Epithelial cell of esophagus (primary cell): Measurements from ENCODE around the gene IFNGR1.

Experiments used
- DNase-seq: peaks from one replicate; pipeline ENCODE4 v3.0.0; 2010; ENCODE audit warnings: low read depth
- H3K4me3 ChIP-seq: 2 replicates; pipeline ENCODE4 v1.5.1; 2011; ENCODE audit warnings: mild to moderate bottlenecking, low read length, control low read depth
- CTCF ChIP-seq: IDR thresholded peaks from 2 replicates; pipeline ENCODE4 v1.5.1; 2011; ENCODE audit warnings: low read depth, mild to moderate bottlenecking, low read length, control low read depth, inconsistent platforms; ENCODE audit not compliant: insufficient read depth; ENCODE audit errors: missing control alignments

IFNGR1 gene

GRCh38 chr6:137230547-137230946 lies 11.4 kb upstream of the IFNGR1 start:
- no peak overlapping the region for H3K4me3 ChIP-seq
- TF ChIP-seq CTCF, result no peak
- no peak for DNase-seq

- TF ChIP-seq CTCF, result no peak
- no peak overlapping the region for H3K4me3 ChIP-seq
- no peak for DNase-seq
These were observed 10.0 kb upstream of the IFNGR1 start for GRCh38 chr6:137229075-137229759.

- H3K4me3 ChIP-seq, result no peak overlapping the region
- no peak for DNase-seq
- TF ChIP-seq CTCF, result no peak
These were observed 8.7 kb upstream of the IFNGR1 start for GRCh38 chr6:137227871-137228302.

- H3K4me3 ChIP-seq, result no peak overlapping the region
- DNase-seq, result no peak
- TF ChIP-seq CTCF, result no peak
These were observed 7.5 kb upstream of the IFNGR1 start for GRCh38 chr6:137226697-137227096.

- DNase-seq, result no peak
- TF ChIP-seq CTCF, result no peak
- no peak overlapping the region for H3K4me3 ChIP-seq
These were observed 5.6 kb upstream of the IFNGR1 start for GRCh38 chr6:137224799-137225198.

GRCh38 chr6:137223370-137224131 lies 4.4 kb upstream of the IFNGR1 start:
- no peak for TF ChIP-seq CTCF
- no peak overlapping the region for H3K4me3 ChIP-seq
- DNase-seq, result peak; percentile 90

GRCh38 chr6:137222381-137222780 lies 3.2 kb upstream of the IFNGR1 start:
- H3K4me3 ChIP-seq, result no peak overlapping the region
- DNase-seq, result no peak
- TF ChIP-seq CTCF, result no peak
